Stomach (tissue), 9 donors: ENCODE results near the gene NAA35. TPM values are rescaled to one million over a fixed set of nuclear protein-coding genes. Genes with fewer than 3 reads are reported as not detected.

Experiments
- DNase-seq, 2 donors: peaks; one replicate each; pipeline versions ENCODE4 v3.0.0 to v3.0.0-alpha.2; 2013 to 2019
- H3K27ac ChIP-seq, 5 donors: fragments of 200-600 bp in 4 of 5; sonication (generic) in 4 of 5; one replicate each; pipeline ENCODE4 v1.5.1; 2013 to 2019; ENCODE audit warnings: mild to moderate bottlenecking in 1 of 5, moderate library complexity in 1 of 5
- H3K27me3 ChIP-seq, 3 donors: fragments of 200-600 bp; sonication (generic); one replicate each; pipeline ENCODE4 v1.5.1; 2017 to 2019; ENCODE audit warnings: mixed run types in 1 of 3
- H3K36me3 ChIP-seq, 4 donors: fragments of 200-600 bp; sonication (generic); 1 replicate in 3 of 4; 2 replicates in 1 of 4; pipeline ENCODE4 v1.5.1; 2016 to 2019
- H3K4me1 ChIP-seq, 4 donors: fragments of 200-600 bp; sonication (generic); one replicate each; pipeline ENCODE4 v1.5.1; 2016 to 2019
- H3K4me3 ChIP-seq, 4 donors: fragments of 200-600 bp; sonication (generic) in 3 of 4; one replicate each; pipeline ENCODE4 v1.5.1; 2016 to 2019; ENCODE audit warnings: mild to moderate bottlenecking in 1 of 4
- H3K9me3 ChIP-seq, 4 donors: fragments of 200-600 bp; sonication (generic); one replicate each; pipeline ENCODE4 v1.5.1; 2016 to 2019
- CTCF ChIP-seq, 7 experiments: fragments of 450-650 bp in 4 of 7; fragments of 200-600 bp in 3 of 7; sonication (generic) in 3 of 7; IDR thresholded peaks; one replicate each; pipeline ENCODE4 v1.5.1; 2016 to 2019; ENCODE audit warnings: antibody characterized with exemption in 7 of 7, control low read depth in 2 of 7, mild to moderate bottlenecking in 1 of 7
- EP300 ChIP-seq: sonication (generic); formaldehyde crosslinking; IDR thresholded peaks from one replicate; pipeline ENCODE4 v1.6.1; 2017; ENCODE audit warnings: antibody characterized with exemption
- POLR2A ChIP-seq, 4 donors: fragments of 450-650 bp; IDR thresholded peaks; one replicate each; pipeline ENCODE4 v1.6.1; 2016; ENCODE audit warnings: antibody characterized with exemption in 4 of 4, control low read depth in 2 of 4, mild to moderate bottlenecking in 1 of 4, moderate library complexity in 1 of 4
- POLR2AphosphoS5 ChIP-seq, 3 donors: sonication (generic); formaldehyde crosslinking; IDR thresholded peaks; one replicate each; pipeline ENCODE4 v1.6.1; 2016; ENCODE audit warnings: antibody characterized with exemption in 3 of 3
- WGBS, 5 donors: extraction: QIAGEN DNeasy Blood & Tissue Kit in 3 of 5; methylation state at CpG; one replicate each; pipeline versions ENCODE4 v1.1.5 to v1.1.7; 2013 to 2018; 5-methylcytosine and 5-hydroxymethylcytosine counted together
- intact Hi-C: fragments of 100-400 bp; cut with DNase I; formaldehyde crosslinking; loops from one replicate; pipeline ENCODE4 v1.15.1; 2023; ENCODE audit warnings: low total_unique reads
- polyA plus RNA-seq, 3 donors: library from polyadenylated mRNA; stranded (reverse); fragments of 200-250 nt; gene quantifications; one replicate each; pipeline ENCODE4 v1.2.3, GENCODE V29; 2013
- total RNA-seq, 5 donors: library from RNA; depleted of rRNA; stranded (reverse); fragments of >200 nt; gene quantifications; one replicate each; pipeline versions ENCODE4 v1.1.0 to v1.2.3, GENCODE V29; 2014 to 2016
- donor health status: healthy with polysubstance abuse.
- donor health status: Bipolar disorder and iron deficiency.
- donor health status: healthy.

Gene NAA35
- total and polyA plus RNA-seq, 8 donors: 6.0 to 67.0 (median 10.4) TPM

GRCh38 chr9:86036555-86036954 is 95.6 kb downstream of the NAA35 start:
- intact Hi-C loops: no loop called here
- Histone ChIP-seq H3K4me3 (no peak overlapping the region), H3K27ac (no peak overlapping the region), H3K4me1 (peaks cover 0 to 6% (median 0%) of the 10 kb centered on the region in 4 donors), H3K27me3 (no peaks in the 10 kb centered on the region), H3K9me3 (no peaks in the 10 kb centered on the region), H3K36me3 (peaks cover 0 to 61% (median 43%) of the 10 kb centered on the region in 4 donors)
- 79 to 94% (median 86%) methylated on average over 9 of the region's 9 CpGs for WGBS, 5 donors
- no peak for TF ChIP-seq CTCF (IDR thresholded peaks at IDR 0.05)
- no peak for TF ChIP-seq POLR2AphosphoS5 (IDR thresholded peaks at IDR 0.05)
- no peak for DNase-seq

- Histone ChIP-seq H3K27me3 (no peaks in the 10 kb centered on the region), H3K36me3 (peaks cover 0 to 30% (median 17%) of the 10 kb centered on the region in 4 donors), H3K4me3 (no peak overlapping the region), H3K9me3 (no peaks in the 10 kb centered on the region), H3K27ac (no peak overlapping the region), H3K4me1 (peaks cover 0 to 12% (median 0%) of the 10 kb centered on the region in 4 donors)
- intact Hi-C loops: no loop called here
- TF ChIP-seq EP300 (no peak), POLR2AphosphoS5 (IDR thresholded peaks at IDR 0.05) (no peak), CTCF (IDR thresholded peaks at IDR 0.05) (no peak), POLR2A (IDR thresholded peaks at IDR 0.05) (no peak)
- WGBS, 5 donors: 91 to 96% (median 93%) methylated on average over 12 of the region's 12 CpGs
- DNase-seq: no peak
Observed at GRCh38 chr9:86039991-86040860, 99.3 kb downstream of the NAA35 start.

GRCh38 chr9:86040861-86041155 is 99.9 kb downstream of the NAA35 start:
- Histone ChIP-seq H3K27me3 (no peaks in the 10 kb centered on the region), H3K4me1 (peaks cover 0 to 12% (median 0%) of the 10 kb centered on the region in 4 donors), H3K36me3 (peaks cover 0 to 26% (median 15%) of the 10 kb centered on the region in 4 donors), H3K27ac (peak overlapping the region in 1 of 5 donors; percentile 54), H3K4me3 (no peak overlapping the region), H3K9me3 (no peaks in the 10 kb centered on the region)
- WGBS, 5 donors: 71 to 87% (median 79%) methylated on average over 3 of the region's 3 CpGs
- DNase-seq: no peak
- intact Hi-C loops: no loop called here
- TF ChIP-seq POLR2AphosphoS5 (IDR thresholded peaks at IDR 0.05) (no peak), CTCF (IDR thresholded peaks at IDR 0.05) (no peak), POLR2A (IDR thresholded peaks at IDR 0.05) (no peak), EP300 (no peak)

- H3K4me1 ChIP-seq: peaks cover 0 to 12% (median 0%) of the 10 kb centered on the region in 4 donors
- peak overlapping the region in 2 of 5 donors; percentile 22 to 54 for H3K27ac ChIP-seq
- intact Hi-C loops: no loop called here
- no peaks in the 10 kb centered on the region for H3K9me3 ChIP-seq
- DNase-seq: peak in 1 of 2 donors; percentile 68
- peak overlapping the region in 1 of 4 donors; percentile 8 for H3K4me3 ChIP-seq
- no peaks in the 10 kb centered on the region for H3K27me3 ChIP-seq
- 43 to 64% (median 55%) methylated on average over 8 of the region's 8 CpGs for WGBS, 5 donors
- no peak for TF ChIP-seq POLR2A (IDR thresholded peaks at IDR 0.05)
- peaks cover 0 to 21% (median 13%) of the 10 kb centered on the region in 4 donors for H3K36me3 ChIP-seq
Observed at GRCh38 chr9:86041311-86041741, 100.4 kb downstream of the NAA35 start.
